Adrenal gland (tissue), 12 donors: ENCODE results near the gene MYH9. TPM values are rescaled to one million over a fixed set of nuclear protein-coding genes. Genes with fewer than 3 reads are reported as not detected.
A peak's percentile ranks its signal among the peaks of the same experiment; 100 is the strongest.

Experiments
- DNase-seq, 7 donors: peaks; one replicate each; pipeline ENCODE4 v3.0.0-alpha.2; 2019 to 2020
- H3K27ac ChIP-seq, 5 donors: fragments of 200-600 bp; sonication (generic) in 4 of 5; 1 replicate in 3 of 5; 2 replicates in 2 of 5; pipeline versions ENCODE4 v1.5.1 to v1.8.0; 2016 to 2020; ENCODE audit warnings: mild to moderate bottlenecking in 1 of 5
- H3K27me3 ChIP-seq: fragments of 200-600 bp; 2 replicates; pipeline ENCODE4 v1.8.0; 2021
- H3K36me3 ChIP-seq, 2 donors: fragments of 200-600 bp; replicated peaks in 1 of 2; 1 replicate in 1 of 2; 2 replicates in 1 of 2; pipeline versions ENCODE4 v1.5.1 to v1.8.0; 2018 to 2022
- H3K4me1 ChIP-seq, 2 donors: fragments of 200-600 bp; replicated peaks in 1 of 2; 1 replicate in 1 of 2; 2 replicates in 1 of 2; pipeline versions ENCODE4 v1.5.1 to v1.8.0; 2018 to 2021
- H3K4me3 ChIP-seq, 4 donors: fragments of 200-600 bp; sonication (generic) in 3 of 4; one replicate each; pipeline ENCODE4 v1.5.1; 2016 to 2018
- H3K9me3 ChIP-seq, 3 donors: fragments of 200-600 bp; sonication (generic) in 1 of 3; replicated peaks in 1 of 3; 1 replicate in 2 of 3; 2 replicates in 1 of 3; pipeline versions ENCODE4 v1.5.1 to v1.8.0; 2016 to 2021
- POLR2A ChIP-seq, 2 donors: fragments of 450-650 bp; IDR thresholded peaks; one replicate each; pipeline ENCODE4 v1.6.1; 2017; ENCODE audit warnings: antibody characterized with exemption in 2 of 2, mild to moderate bottlenecking in 2 of 2, moderate library complexity in 1 of 2
- WGBS, 4 donors: extraction: QIAGEN DNeasy Blood & Tissue Kit in 2 of 4; methylation state at CpG; one replicate each; pipeline versions ENCODE4 v1.1.5 to v1.1.7; 2013 to 2017; 5-methylcytosine and 5-hydroxymethylcytosine counted together
- intact Hi-C, 2 donors: fragments of 100-400 bp; cut with DNase I; formaldehyde crosslinking; loops; one replicate each; pipeline versions ENCODE4 v1.14.1 to v1.15.0; 2022 to 2023
- polyA plus RNA-seq, 3 donors: library from polyadenylated mRNA; stranded (reverse); fragments of 200-250 nt in 2 of 3; fragments of 350-450 nt in 1 of 3; fragmentation: Illumina TruSeq in 1 of 3; extraction: RNeasy Lipid Tissue Mini Kit (QIAGEN cat#74804) in 1 of 3; gene quantifications; one replicate each; pipeline ENCODE4 v1.2.3, GENCODE V29; 2013 to 2014
- total RNA-seq, 9 donors: library from RNA; depleted of rRNA in 4 of 9; stranded (reverse); fragments of >200 nt in 4 of 9; fragments of 120-200 nt in 1 of 9; fragmentation: NEBNext Ultra II Directional in 1 of 9; extraction: Animal tissue kit (Norgen Biotek cat#: 25700) in 1 of 9; gene quantifications; one replicate each; pipeline versions ENCODE4 v1.1.0 to v1.2.4, GENCODE V29; 2013 to 2023
- TF ChIP-seq, protein P1 (sequence below), 6 experiments: fragments of 450-650 bp in 4 of 6; fragments of 200-600 bp in 2 of 6; sonication (generic) in 1 of 6; IDR thresholded peaks; 1 replicate in 5 of 6; 2 replicates in 1 of 6; pipeline versions ENCODE4 v1.5.1 to v1.8.0; 2016 to 2021; ENCODE audit warnings: antibody characterized with exemption in 6 of 6, mild to moderate bottlenecking in 2 of 6, moderate library complexity in 1 of 6
- donor health status: healthy with polysubstance abuse.
- donor health status: Bipolar disorder and iron deficiency.
- donor health status: DM: yes; HTN: yes; CAD: no.
- donor health status: DM: no; HTN: no; CAD: no.
- donor health status: DM: no; HTN: no; CAD: no.
- donor health status: DM: yes; HTN: yes; CAD: no.

The MYH9 gene
- total and polyA plus RNA-seq, 12 donors, result 96.2 to 427 (median 319) TPM

DNA sequence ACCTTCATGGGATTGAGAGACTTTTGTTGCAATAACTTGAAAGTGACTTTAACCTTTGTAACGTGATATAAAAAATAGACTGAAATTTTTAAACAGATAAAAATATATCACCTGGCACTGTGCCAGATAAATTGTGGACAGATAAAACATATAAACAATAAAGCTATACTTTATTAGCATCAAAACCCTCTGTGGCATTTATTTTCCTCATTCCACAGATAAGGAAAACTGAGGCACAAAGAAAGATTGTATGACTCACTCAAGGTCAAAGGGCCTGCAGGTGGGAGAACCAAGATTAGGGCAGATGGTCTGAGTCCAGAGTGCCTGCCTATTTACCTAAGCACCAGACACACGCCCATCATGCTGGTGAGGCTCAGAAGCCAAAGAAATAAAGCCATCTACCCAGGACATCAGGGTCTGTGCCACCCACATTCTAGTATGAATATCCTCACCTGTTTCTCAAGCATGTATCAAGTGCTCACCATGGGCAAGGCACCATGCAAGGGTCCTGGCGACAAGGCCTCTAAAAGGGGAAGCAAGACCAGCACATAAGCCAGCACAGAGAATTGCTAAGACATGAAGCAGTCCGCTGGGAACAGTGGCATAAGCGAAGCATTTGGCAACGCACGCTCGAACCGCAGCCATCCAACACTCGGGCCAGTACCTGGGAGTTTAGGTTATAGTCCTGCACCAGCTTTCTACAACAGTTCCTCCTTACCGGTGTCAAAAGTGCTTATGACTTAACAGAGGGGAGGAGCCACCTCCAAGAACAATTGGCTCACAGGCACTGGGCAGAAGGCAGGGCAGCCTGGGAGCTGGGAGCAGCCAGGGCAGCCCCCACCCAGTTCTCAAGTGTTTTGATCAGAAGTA is 17.6 kb downstream of the MYH9 start:
- Histone ChIP-seq H3K4me1 (peaks cover 79 to 100% of the 10 kb centered on the region in 2 donors), H3K27ac (peak overlapping the region; percentile 44 to 90 (median 79))
- intact Hi-C loops, result loop anchor here in 1 of 2 donors (10.0 kb wide), 1 partner anchor 95 kb away; no protein-coding TSS in a partner anchor

GRCh38 chr22:36369004-36369921 is 18.5 kb downstream of the MYH9 start:
- DNase-seq, result no peak
- Histone ChIP-seq H3K4me1 (peaks cover 79 to 100% of the 10 kb centered on the region in 2 donors), H3K9me3 (no peaks in the 10 kb centered on the region), H3K4me3 (no peak overlapping the region), H3K36me3 (no peaks in the 10 kb centered on the region), H3K27ac (peak overlapping the region in 4 of 5 donors; percentile 12 to 90 (median 82)), H3K27me3 (no peaks in the 10 kb centered on the region)
- intact Hi-C loops, result no loop called here
- 55 to 75% (median 60%) methylated on average over 19 of the region's 19 CpGs for WGBS, 4 donors
- TF ChIP-seq, protein P1, sequence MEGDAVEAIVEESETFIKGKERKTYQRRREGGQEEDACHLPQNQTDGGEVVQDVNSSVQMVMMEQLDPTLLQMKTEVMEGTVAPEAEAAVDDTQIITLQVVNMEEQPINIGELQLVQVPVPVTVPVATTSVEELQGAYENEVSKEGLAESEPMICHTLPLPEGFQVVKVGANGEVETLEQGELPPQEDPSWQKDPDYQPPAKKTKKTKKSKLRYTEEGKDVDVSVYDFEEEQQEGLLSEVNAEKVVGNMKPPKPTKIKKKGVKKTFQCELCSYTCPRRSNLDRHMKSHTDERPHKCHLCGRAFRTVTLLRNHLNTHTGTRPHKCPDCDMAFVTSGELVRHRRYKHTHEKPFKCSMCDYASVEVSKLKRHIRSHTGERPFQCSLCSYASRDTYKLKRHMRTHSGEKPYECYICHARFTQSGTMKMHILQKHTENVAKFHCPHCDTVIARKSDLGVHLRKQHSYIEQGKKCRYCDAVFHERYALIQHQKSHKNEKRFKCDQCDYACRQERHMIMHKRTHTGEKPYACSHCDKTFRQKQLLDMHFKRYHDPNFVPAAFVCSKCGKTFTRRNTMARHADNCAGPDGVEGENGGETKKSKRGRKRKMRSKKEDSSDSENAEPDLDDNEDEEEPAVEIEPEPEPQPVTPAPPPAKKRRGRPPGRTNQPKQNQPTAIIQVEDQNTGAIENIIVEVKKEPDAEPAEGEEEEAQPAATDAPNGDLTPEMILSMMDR (IDR thresholded peaks at IDR 0.05), result no peak
- peak in 1 of 2 donors; percentile 5 for TF ChIP-seq POLR2A (IDR thresholded peaks at IDR 0.05)

More for the DNA sequence above, 17.6 kb downstream of the MYH9 start:
- peak in 6 of 7 donors; percentile 43 to 74 (median 64) for DNase-seq
- H3K36me3 ChIP-seq, result no peaks in the 10 kb centered on the region
- no peaks in the 10 kb centered on the region for H3K9me3 ChIP-seq
- WGBS, 4 donors, result 31 to 54% (median 34%) methylated on average over 10 to 11 of the region's 11 CpGs
- no peak overlapping the region for H3K4me3 ChIP-seq
- no peaks in the 10 kb centered on the region for H3K27me3 ChIP-seq
- TF ChIP-seq, protein P1 (IDR thresholded peaks at IDR 0.05), result no peak
- TF ChIP-seq POLR2A (IDR thresholded peaks at IDR 0.05), result peak in 1 of 2 donors; percentile 34

GRCh38 chr22:36368359-36368983 is 19.3 kb downstream of the MYH9 start:
- DNase-seq, result peak in 3 of 7 donors; percentile 60 to 73 (median 72)
- Histone ChIP-seq H3K4me1 (peaks cover 74 to 100% of the 10 kb centered on the region in 2 donors), H3K27me3 (no peaks in the 10 kb centered on the region), H3K36me3 (no peaks in the 10 kb centered on the region), H3K4me3 (no peak overlapping the region), H3K9me3 (no peaks in the 10 kb centered on the region), H3K27ac (peak overlapping the region in 4 of 5 donors; percentile 33 to 90 (median 82))
- peak in 1 of 2 donors; percentile 35 for TF ChIP-seq POLR2A (IDR thresholded peaks at IDR 0.05)
- TF ChIP-seq, protein P1 (IDR thresholded peaks at IDR 0.05), result peak in 3 of 6 experiments; percentile 10 to 21 (median 21)
- intact Hi-C loops, result no loop called here
- 23 to 41% (median 33%) methylated on average over 2 to 13 of the region's 13 CpGs for WGBS, 4 donors
